GM21447 (cell line): ENCODE data around the gene ARGLU1.
A peak's percentile ranks its signal among the peaks of the same experiment; 100 is the strongest.

ENCODE experiments used
- ATAC-seq: cut with Tn5 transposase; IDR thresholded peaks from one replicate; pipeline ENCODE4 v1.9.1; 2021; ENCODE audit not compliant: unreplicated experiment

The ARGLU1 gene

DNA sequence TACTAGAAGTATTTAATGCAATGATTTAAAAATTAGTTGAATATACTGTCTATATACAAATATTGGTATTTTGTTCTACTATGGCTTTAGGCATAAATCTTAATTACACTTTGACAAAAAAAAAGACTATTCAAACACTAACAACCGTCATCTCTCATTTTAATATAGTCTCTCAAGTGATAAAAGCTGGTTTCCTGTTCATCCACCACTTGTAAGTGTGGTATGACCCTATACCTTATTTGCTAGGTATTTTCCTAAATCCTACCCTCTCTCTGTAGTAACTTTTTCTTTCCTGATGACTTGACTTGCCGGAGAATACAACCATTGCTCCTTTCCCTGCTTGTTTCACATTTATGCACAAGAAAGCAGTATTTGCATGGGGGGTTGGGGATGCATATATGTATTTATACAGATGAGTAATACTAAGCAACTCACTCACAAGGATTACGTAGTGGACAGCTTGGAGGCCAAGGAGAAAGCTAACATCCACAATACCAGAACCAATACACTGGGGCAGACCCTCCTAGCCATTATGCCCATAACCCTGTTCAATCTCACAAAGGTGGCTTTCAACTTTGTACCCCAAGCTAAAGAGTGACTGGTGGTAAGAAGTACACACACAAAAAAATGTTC, 19.8 kb downstream of the ARGLU1 start:
- ATAC-seq: no peak

DNA sequence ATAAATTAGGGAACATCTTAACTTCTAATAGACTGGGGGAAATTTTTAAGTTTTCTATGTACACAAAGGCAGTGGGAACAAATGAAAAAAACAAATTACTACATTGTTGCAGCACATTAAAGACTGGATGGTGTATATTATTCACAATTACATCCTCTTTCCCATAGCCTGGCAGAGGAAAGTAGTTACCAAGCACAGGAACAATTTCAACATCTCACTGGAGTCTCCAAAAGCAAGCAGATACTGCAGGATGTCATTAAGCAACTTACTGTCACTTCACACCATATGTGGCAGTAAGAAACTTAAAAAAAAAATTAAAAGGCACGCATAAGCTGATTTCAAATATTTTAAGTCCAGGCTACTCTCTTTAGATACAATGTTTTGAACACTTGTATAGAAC, 26.1 kb downstream of the ARGLU1 start:
- no peak for ATAC-seq

DNA sequence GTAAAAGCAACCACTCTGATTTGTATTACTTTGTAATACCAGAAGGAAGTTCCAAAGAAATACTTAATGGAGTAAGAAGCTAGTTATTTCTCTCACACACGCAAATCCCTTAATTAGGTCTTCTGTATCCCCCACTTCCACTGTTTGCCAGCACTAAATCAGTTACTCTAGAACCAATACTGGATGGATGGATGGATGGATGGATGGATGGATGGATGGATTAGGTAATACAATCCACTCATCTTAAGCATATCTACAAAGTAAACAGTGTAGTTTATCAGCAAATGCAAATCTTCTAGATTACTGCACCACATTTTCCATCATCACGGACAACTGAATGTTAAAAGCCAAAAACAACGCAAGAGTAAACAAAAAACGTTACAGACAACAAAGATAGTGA, 27.3 kb downstream of the ARGLU1 start:
- ATAC-seq: no peak

DNA sequence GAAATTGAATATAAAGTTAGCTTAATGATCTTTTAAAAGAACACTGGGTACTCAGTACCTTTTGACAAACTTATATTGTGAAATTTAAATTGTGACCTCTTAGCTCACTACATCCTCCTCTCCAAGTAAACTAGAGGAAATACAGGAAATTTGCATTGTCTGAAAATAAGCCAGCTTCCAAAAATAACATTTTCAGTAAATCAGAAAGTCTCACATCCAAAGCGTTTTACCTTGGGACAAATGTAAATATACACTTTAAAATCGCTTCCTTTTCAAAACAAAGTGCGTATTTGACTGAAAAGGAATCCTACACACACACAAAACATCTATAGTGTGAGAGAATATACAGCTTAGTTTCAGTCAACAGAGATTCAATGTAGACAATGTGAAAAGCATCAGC, 30.4 kb downstream of the ARGLU1 start:
- ATAC-seq: no peak

DNA sequence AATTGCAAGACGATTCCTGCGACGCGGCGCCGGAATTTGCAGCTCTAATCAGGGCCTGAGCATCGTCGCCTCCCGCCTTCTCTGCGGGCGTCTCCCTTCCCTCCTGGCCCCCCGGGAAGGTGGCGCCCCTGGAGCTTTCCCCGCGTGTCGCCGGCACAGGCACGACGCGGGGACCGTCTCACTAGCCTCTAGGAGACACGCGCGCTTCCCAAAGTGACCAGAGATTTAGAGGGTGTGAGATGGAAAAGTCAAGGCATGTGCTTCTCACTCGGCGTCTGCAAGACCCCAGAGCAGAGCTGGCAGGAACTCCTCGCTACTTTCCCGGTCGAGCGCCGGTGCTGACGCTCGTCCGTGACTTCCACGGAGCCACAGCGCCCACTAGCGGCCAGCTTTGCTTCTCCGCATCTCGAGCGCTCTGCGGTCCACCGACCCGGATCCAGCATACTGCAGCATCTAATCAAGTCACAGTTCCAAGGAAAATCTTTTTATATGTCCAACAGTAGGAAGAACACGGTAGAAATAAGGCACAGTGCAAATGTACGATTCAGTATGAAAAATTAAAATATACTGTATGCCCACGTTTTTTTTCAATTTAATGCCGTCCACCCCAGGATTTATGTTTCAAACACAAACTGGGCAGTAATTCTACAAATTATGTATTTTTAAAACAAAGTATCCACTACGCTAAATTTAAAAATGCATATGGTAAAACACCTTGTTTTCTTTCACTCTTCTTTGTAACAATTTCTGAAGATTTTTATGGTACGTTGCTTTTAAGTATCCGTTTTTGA, 31.5 kb downstream of the ARGLU1 start:
- peak; percentile 45 for ATAC-seq

DNA sequence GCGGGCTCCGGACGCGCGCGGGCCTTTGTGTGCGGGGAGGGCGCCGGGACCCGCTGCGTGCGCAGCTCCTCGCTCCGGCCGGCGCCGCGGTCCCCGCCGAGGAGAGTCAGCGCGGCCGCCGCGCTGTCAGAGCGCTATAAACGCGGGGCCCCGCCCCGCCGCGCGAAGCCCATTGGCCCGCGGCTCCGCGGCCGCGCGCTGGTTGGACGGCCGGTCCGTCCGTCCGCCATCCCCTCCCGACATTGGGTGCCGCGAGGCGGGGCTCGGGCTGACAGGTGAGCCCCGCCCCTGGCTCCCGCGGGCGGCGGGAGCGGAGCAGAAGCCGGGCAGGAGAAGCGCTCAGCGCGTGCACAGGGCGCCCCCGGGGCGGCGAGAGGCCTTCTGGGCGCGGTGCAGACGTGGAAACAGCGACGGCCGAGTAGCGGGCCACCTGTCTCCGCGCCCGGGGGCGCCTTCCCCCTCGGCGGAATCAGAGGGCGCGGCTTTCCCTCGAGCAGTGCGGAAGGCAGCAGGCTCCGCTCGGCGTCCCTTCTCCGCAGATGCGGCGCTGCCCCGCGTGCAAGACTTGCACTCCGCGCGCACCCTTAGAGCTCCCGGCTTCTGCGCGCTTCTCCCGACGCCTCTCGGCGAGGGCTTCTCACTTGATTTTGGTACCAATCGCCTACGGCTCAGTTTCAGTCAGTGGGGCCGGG, 32.2 kb downstream of the ARGLU1 start, which contains the start of gene EFNB2:
EFNB2 (minus strand) TSS at position 111 of the 692 bp plus-strand sequence. CDS start 698 bp downstream, outside the sequence.
- peak; percentile 89 for ATAC-seq

DNA sequence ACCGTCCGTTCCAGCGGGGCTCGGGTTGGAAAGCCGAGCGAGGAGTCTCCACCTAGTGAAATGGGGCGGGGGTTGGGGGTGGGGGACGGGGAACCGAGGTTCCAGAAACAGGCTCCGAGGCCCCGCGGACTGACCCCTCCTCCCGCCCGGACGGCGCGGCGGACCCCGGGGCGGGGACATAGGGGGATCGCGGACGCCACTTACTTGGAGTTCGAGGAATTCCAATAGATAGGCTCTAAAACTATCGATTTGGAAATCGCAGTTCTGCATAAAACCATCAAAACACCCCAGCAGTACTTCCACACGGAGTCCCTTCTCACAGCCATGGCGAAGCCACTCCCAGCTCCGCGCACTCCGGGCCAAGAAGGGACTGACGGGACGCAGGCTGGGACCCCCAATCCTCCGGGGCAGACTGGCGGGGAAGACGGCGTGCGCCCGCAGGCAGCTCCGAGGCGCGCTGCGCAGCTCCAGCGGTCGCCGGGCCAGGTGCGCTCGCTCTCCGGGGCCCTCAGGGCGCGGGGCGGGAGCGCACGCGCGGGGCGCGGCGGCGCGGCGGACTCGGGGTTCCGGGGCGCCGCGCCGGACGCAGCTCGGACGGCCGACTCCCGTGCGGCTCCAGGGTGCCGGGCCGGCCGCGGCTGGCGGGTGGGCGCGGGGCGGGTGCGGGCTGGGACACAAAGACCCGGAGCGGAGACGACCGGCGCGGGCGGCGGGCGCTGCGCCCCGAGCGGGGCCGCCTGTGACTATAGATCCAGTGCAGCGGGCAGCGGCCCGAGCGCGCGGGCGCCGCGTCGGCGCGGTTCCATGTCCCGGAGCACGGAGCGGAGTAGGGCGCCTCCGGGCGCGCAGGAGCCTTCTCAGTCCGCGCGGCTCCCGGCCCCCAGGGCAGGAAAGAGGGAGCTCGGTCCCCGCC, 33.0 kb downstream of the ARGLU1 start:
- peak; percentile 24 for ATAC-seq

DNA sequence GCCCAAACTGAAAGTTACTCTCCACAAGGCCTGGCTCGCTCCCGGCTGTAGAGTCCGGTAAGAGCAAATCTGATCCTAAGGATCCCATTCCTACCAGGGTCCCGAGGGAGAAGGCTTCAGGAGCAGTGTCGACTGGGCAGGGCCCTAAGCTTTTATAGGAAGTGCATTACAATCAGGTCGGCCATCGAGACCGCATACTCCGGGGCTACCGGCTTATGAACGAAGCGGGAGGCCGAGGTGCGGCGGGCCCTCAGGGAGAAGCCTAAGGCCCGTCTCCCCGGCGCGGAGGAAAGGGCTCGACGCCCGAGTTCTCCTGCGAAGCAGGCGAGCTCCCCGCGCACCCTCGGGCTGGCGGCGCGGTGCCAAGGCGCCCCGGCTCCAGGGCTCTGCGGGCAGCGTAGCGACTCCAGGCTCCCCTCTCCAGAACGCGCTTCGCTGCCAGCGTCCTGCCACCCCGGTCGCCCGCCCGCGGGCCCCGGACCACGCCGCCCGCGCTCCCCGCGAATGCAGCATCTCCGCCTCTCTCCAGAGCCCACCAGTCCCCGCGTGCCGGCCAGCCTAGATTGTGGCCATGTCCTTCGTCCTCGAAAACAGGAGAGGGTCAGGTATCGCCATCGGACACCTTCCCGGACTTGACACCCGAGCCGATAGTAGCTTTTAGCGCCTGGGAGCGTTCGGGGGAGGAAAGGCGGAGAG, 33.8 kb downstream of the ARGLU1 start:
- no peak for ATAC-seq

DNA sequence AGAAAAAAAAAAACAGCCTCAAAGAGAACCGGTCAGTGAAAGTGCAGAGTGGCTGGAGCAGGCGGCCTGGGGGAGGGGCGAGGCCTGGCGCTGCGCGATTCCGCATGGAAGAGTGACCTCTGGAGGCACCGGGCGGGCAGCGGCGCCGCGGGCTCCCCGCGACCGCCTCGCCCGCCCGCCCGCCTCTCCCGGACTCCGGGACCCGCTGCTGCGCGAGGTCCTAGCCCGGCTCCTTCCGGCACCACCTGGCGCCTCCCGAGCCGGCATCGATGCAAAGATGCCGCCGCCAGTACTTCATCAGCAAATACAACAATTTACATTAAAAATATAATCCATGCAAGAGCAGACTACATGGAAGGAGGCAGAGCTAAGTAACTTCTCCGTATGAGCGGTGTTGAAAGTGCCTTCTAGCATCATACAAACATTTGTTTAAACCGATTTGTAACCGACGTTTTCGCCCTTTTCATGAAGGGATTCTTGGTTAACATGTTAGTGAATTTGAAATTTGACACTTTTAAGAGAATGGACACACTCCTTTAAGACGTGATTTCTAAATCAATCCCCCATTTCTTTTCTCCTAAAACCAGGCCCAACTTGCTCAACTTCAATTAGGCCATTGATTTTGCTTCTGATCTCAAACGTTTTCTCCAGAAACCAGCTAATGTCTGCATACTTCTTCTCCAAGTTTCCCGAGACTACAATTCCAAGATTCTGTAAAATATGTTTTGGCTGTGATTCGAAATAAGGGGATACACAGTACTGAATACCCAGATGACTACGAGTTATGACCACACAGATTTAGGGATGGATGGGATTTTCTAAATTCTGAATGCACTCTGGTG, 34.6 kb downstream of the ARGLU1 start:
- ATAC-seq: peak; percentile 9

DNA sequence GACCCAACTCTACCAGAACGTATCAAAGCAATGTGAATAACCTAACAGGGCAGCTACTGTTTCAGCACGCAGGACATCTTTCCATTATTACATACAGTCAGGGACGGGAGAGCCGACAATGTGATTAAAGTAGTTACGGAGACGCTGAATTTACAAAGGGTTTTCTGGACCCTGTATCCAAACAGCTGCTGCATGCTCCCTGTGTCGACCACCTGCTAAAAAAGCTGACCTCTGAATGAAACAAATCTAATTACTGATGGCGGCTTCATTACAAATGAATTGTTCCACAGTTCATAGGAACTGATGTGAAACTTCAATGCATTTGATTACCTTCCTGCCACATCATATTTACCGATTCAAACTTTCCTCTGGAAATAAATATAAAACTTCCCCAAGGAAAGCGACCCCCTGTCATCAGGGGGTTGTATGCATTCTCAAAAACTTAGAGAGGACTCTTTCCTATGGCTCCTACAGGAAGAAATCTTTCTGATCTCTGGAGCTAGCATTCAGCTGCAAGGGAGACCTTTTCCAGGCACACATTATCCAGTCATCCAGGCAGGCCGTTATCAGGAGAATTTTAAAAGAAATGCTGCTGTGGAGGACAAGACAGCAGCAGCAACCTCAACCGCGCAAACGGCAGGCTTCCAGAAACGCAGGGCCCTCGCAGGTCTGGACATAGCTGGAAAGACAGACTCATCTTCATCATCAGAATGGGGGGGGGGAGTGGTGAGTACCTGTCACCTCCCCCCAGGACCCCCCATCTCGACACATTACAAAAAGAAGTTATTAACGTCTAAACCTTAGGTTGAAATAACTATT, 35.6 kb downstream of the ARGLU1 start:
- no peak for ATAC-seq

DNA sequence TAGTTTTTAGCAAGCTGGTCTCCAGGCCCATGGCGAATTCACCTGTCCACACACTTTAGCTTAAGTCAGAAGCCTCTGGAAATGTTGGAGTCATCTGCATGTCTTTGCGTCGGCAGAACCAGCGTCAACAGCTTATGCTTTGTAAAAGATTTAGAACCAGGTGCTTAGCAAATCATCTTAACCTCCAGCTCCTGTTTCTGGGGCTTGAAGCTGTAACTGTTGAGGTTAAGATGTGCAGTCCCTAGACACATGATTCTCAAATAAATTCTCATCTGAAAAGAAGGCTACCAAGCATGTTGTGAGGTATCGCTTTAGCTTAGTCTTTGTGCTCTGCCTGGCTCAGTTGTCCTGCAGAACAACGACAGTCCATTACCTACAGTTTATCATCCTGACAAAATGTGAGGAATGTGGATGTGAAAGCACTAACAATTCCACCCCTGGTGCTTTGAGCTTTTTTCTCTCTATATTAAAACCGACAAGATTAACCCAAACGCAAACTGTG, 36.9 kb downstream of the ARGLU1 start:
- ATAC-seq: no peak

DNA sequence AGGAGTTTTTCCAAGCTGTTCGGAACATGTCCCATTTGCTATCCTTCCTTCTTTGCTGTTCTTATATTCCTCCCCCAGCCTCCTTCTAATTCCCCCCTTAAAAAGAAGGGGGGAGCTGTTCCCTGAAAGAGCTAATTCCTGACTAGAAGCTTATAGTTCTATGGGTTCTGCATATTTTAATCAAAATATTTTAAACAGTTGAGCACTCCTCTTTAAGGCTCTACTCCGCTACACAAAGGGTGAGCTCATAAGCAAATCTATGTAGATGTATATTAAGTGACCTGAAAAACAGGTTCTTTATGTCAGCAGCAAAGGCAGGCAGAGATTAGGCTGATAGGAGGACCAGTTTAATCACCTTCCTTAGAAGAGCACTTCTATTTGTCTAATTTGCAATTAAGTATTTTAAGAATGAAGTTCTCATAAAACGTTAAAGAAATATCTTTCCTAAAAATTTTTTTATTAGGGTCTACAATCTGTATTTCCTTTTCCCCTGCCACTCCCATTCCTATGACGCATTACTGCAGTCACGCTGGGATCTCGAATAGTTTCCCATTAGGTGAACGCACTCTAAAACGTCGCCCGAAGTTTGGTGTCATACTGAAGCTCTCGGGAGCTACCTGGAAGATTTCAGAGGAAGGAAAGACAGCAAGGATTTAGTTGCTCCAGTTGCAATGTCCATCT, 37.6 kb downstream of the ARGLU1 start:
- no peak for ATAC-seq

DNA sequence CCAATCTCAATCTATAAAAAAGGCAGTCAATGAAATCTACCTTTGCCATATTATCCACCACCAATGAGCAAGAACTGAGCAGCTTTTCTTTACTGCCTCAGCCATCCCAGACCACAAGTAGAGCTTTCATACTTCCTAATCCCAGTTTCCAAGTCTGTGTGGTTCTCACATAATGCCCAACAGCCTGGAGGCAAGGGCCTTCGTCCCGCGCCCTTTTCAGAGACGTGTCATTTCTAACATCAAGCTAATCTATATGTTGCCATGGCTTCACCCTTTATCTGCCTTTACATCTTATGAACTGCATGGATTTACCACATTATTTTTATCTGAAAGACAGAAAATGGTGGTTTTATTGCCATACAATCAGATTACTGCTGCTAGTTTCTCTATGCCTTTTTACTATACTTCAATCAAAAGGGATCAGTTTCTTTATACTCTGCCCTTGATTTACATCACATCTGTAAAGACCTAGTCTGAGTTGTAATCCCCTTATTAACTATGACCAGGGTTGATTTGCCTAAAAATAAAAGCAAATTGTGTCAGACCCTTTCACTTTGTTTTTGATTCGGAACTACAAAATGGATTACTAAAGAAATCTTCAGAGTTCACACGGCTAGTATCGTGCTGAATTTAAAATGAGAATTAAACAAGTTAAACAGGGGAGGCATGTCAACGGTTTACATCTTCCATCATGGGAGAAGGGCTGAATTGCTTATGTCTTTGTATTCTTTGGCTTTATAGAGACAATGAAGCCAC, 38.3 kb downstream of the ARGLU1 start:
- no peak for ATAC-seq

DNA sequence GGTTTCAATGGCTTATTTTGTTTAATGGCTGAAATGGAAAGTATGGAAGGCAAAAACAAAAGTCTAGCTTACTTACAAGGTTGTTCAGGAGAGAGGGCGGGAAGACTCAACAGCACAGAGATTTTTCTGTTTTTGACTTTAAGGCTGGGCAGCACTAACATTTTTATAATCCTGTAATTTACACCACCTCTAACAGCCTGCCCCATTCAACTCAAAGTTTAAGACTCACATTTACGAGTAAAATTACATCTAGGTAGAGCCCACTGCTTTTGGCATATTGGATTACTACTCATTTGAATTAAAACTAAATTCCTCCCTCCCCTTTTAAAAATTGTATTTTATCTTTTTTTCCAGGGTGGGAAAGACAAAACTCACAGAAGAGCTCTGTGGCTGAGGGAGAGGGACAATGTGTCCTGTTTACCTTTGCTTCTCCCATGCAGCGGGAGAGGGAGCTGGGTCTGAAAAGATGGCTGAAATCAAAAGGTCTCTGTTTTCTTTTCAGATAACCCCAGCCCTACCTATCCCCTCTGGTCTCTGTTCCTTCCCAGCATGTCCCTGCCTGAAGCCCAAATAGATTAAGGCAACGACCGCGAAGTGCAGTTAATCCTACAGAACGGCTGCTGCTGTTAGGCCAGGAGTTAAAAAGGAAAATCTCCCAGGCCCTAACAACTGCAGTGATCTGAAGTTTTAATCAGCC, 39.1 kb downstream of the ARGLU1 start:
- ATAC-seq: no peak

DNA sequence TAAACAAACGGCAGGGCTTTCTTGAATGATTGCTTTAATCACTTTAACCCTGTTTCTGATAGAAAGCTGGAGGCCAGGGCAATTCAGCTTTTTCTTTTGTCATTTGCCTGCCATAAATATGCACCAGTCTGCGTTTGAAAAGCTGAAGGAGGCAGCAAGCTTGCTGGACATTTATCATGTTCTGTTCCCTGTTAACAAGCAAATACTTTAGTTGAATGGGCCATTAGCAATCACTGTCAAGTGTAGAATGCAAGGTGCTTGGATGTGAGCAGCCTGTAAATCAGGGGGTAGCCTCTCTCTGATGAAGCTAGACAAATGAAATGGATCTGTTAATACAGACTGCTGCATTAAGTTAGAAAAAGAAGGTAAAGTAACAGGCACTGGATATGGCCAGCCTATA, 40.1 kb downstream of the ARGLU1 start:
- no peak for ATAC-seq

DNA sequence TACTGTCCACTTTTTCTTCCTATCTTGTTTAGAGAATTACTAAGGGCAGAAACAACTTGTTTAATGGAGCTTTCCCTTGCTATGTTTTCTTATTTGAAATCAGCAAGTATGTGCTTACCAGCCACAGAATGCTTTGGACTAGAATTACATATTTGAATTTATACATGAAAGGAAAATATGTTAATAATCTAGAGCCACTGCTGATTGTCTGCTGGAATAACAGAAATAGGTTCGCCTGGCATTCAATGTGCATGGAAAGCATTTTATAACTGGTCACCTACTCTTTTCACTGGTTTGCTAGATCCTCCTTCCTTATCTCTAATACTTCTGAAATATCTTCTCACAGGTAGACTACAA, 40.5 kb downstream of the ARGLU1 start:
- no peak for ATAC-seq
